Vagina (tissue), 2 donors: ENCODE results near the gene BEAN1.
"Not testable (repeated sequence)": the region's sequence is repeated elsewhere in the genome, so short reads cannot be mapped to it uniquely, and the experiment has no call there.

Experiments
- CTCF ChIP-seq, 3 experiments: fragments of 450-650 bp in 2 of 3; fragments of 200-600 bp in 1 of 3; sonication (generic) in 1 of 3; IDR thresholded peaks; one replicate each; pipeline ENCODE4 v1.5.1; 2017 to 2019; ENCODE audit warnings: antibody characterized with exemption in 3 of 3, mild to moderate bottlenecking in 2 of 3, moderate library complexity in 2 of 3
- POLR2A ChIP-seq, 2 donors: fragments of 450-650 bp; IDR thresholded peaks; one replicate each; pipeline ENCODE4 v1.6.1; 2017; ENCODE audit warnings: antibody characterized with exemption in 2 of 2, mild to moderate bottlenecking in 2 of 2, moderate library complexity in 2 of 2
- POLR2AphosphoS5 ChIP-seq, 2 donors: sonication (generic); formaldehyde crosslinking; IDR thresholded peaks; one replicate each; pipeline ENCODE4 v1.9.0; 2017; ENCODE audit warnings: antibody characterized with exemption in 2 of 2, mild to moderate bottlenecking in 2 of 2, low read depth in 1 of 2; ENCODE audit not compliant: insufficient read depth in 1 of 2

GRCh38 chr16:66453230-66453629, 26.1 kb downstream of the BEAN1 start:
- not testable (repeated sequence) for TF ChIP-seq POLR2A (IDR thresholded peaks at IDR 0.05); CTCF (IDR thresholded peaks at IDR 0.05); POLR2AphosphoS5 (IDR thresholded peaks at IDR 0.05; ENCODE audit: insufficient read depth in 1 of 2, low read depth in 1 of 2)
